GM13976 (cell line): ENCODE results near the gene BCAS3.
A peak's percentile ranks its signal among the peaks of the same experiment; 100 is the strongest.

Source experiments
- DNase-seq: peaks from one replicate; pipeline ENCODE4 v3.0.0; 2012; ENCODE audit warnings: low spot score
- in situ Hi-C: fragments of 300-500 bp; cut with MboI; formaldehyde crosslinking; loops from one replicate; pipeline ENCODE4 v1.12.0; 2022; ENCODE audit warnings: low sequenced_read_pairs, mixed read lengths, inconsistent platforms; ENCODE audit not compliant: unreplicated experiment
- TF ChIP-seq, protein P1 (sequence below): IDR thresholded peaks from 2 replicates; pipeline ENCODE4 v1.5.1; 2012; ENCODE audit warnings: borderline replicate concordance, mild to moderate bottlenecking; ENCODE audit not compliant: insufficient read depth; ENCODE audit errors: extremely low read depth, missing control alignments, control extremely low read depth

BCAS3 gene

DNA sequence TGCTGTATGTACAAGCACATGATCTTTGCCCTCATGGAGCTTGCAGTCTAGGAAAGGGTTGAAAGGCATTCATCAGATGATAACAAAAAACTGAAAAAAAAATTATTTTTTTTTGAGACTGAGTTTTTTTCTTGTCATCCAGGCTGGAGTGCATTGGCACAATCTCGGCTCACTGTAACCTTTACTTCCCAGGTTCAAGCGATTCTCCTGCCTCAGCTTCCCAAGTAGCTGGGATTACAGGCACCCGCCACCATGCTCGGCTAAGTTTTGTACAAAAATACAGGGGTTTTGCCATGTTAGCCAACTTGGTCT is 38.7 kb upstream of the BCAS3 start:
- TF ChIP-seq, protein P1, sequence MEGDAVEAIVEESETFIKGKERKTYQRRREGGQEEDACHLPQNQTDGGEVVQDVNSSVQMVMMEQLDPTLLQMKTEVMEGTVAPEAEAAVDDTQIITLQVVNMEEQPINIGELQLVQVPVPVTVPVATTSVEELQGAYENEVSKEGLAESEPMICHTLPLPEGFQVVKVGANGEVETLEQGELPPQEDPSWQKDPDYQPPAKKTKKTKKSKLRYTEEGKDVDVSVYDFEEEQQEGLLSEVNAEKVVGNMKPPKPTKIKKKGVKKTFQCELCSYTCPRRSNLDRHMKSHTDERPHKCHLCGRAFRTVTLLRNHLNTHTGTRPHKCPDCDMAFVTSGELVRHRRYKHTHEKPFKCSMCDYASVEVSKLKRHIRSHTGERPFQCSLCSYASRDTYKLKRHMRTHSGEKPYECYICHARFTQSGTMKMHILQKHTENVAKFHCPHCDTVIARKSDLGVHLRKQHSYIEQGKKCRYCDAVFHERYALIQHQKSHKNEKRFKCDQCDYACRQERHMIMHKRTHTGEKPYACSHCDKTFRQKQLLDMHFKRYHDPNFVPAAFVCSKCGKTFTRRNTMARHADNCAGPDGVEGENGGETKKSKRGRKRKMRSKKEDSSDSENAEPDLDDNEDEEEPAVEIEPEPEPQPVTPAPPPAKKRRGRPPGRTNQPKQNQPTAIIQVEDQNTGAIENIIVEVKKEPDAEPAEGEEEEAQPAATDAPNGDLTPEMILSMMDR, result no peak
- no peak for DNase-seq
- in situ Hi-C loops, result loop anchor here (25.0 kb wide), 1 partner anchor 502 kb away; the partner anchor contains the start of gene CA4

DNA sequence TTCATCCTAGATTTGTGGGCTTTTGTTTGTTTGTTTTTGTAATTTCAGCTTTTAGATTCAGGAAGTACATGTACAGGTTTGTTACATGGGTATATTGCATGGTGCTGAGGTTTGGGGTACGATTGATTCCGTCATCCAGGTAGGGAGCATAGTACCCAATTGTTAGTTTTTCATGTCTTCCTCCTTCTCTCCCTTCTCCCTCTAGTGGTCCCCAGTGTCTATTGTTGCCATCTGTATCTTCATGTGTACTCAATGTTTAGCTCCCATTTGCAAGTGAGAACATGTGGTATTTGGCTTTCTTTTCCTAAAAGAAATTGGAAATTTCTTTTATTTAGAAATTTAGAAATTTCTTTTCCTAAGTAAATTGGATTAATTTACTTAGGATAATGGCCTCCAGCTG is 37.1 kb upstream of the BCAS3 start:
- TF ChIP-seq, protein P1, result no peak
- in situ Hi-C loops, result loop anchor here (25.0 kb wide), 1 partner anchor 503 kb away; the partner anchor contains the start of gene CA4
- DNase-seq, result no peak

DNA sequence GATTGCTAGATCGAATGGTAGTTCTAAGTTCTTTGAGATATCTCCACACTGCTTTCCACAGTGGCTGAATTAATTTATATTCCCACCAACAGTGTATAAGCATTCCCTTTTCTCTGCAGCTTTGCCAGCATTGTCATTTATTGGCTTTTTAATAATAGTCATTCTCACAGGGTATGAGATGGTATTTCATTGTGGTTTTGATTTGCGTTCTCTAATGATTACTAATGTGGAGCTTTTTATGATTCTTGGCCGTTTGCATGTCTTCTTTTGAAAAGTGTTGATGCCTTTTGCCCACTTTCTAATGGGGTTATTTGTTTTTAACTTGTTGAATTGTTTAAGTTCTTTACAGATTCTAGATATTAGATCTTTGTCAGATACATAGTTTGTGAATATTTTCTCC is 36.5 kb upstream of the BCAS3 start:
- in situ Hi-C loops, result loop anchor here (25.0 kb wide), 1 partner anchor 504 kb away; the partner anchor contains the start of gene CA4
- TF ChIP-seq, protein P1, result no peak
- no peak for DNase-seq

DNA sequence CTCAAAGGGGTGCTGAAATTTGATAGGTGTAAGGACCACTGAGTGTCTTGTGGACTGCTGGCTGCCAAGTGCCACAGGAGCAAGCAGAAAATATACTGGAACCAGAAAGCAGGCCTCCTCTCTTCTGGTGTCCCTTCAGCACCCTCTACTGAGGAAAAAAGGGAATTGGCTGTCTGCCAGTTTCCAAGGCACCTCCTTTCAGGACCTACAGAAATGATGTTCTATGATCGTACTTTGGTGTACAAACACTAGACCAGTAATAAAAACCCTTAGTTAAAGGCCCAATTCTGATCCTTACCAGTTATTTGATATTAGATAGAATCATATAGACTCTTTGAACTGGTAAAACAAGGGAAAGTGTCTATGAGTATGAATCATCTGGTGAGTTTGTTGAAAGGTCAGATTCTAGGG is 35.8 kb upstream of the BCAS3 start:
- in situ Hi-C loops, result loop anchor here (25.0 kb wide), 1 partner anchor 505 kb away; the partner anchor contains the start of gene CA4
- TF ChIP-seq, protein P1, result peak; percentile 27
- peak; percentile 57 for DNase-seq

DNA sequence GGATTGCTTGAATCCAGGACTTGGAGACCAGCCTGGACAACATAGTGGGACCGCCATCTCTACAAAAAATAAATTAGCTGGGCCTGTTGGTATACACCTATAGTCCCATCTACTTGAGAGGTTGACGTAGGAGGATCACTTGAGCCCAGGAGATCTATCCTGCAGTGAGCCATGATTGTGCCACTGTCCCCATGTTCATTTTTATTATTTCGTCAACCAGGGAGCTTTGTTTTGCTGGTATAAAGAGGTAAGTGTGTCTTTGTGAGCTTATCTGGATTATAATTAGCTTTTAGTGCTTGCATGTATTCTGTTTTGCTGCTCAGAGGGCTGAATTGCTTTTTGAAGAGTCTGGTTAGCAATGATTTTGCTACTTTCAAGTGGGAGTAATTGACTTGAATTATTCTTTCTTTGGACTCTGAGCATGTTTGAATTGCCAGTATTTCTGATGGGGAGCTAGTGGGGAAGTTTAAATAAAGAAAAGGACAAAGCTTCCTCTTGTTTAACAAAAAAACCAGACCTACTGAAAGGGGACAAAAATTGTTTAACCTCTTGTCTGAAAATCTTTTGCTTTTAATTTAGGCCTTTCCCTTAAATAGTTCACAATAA is 31.6 kb upstream of the BCAS3 start:
- TF ChIP-seq, protein P1, result no peak
- DNase-seq, result no peak
- in situ Hi-C loops, result loop anchor here (25.0 kb wide), 1 partner anchor 509 kb away; the partner anchor contains the start of gene CA4

DNA sequence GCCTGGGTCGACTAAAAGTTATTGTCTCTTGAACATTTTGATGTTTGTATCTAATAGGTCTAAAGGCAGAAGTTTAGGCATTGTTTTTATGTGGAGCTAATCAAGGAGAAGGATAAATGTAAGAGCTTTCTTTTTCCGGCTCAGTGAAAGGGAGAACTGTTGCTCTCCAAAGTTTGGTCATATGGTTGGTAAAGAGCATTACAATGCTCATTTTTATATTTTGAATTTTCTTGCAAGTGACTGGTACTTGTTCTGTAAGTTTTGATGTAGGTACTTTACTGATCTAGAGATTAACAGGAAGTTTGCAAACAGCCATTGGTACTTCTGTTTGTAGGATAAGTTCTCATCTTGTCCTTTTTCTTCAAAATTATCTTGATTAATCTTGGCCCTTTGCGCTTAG is 30.9 kb upstream of the BCAS3 start:
- no peak for DNase-seq
- in situ Hi-C loops, result loop anchor here (25.0 kb wide), 1 partner anchor 509 kb away; the partner anchor contains the start of gene CA4
- TF ChIP-seq, protein P1, result no peak
